ENCODE measurements around the gene CDIP1.

DNA sequence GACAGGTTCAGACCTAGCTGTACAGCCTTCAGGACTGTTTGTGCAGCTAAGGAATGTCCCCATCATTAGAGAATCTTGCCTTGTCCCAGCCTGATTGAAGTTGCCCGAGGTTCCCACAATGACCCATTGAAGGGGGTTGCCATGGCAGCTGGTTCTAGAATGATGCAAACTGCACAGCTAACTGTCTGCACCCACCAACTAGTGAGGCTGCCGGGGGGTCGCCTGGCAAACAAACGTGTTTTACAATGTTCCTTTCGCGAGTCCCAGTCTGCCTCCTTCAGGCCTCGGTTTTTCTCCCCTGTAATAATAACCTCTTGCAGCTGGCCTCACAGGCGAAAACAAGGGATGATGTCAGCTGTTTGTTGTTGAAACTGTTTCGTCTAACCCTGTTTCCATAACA is 23.0 kb upstream of the CDIP1 start:
- TF ChIP-seq, protein P1, sequence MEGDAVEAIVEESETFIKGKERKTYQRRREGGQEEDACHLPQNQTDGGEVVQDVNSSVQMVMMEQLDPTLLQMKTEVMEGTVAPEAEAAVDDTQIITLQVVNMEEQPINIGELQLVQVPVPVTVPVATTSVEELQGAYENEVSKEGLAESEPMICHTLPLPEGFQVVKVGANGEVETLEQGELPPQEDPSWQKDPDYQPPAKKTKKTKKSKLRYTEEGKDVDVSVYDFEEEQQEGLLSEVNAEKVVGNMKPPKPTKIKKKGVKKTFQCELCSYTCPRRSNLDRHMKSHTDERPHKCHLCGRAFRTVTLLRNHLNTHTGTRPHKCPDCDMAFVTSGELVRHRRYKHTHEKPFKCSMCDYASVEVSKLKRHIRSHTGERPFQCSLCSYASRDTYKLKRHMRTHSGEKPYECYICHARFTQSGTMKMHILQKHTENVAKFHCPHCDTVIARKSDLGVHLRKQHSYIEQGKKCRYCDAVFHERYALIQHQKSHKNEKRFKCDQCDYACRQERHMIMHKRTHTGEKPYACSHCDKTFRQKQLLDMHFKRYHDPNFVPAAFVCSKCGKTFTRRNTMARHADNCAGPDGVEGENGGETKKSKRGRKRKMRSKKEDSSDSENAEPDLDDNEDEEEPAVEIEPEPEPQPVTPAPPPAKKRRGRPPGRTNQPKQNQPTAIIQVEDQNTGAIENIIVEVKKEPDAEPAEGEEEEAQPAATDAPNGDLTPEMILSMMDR (IDR thresholded peaks at IDR 0.05), result no peak
- no peak for TF ChIP-seq POLR2A (IDR thresholded peaks at IDR 0.05)
